ENCODE results near the gene P3H1. TPM values are rescaled to one million over a fixed set of nuclear protein-coding genes. Genes with fewer than 3 reads are reported as not detected.

The P3H1 gene
- total RNA-seq, 2 experiments from 2014 or later: 26.4 to 28.6 TPM

DNA sequence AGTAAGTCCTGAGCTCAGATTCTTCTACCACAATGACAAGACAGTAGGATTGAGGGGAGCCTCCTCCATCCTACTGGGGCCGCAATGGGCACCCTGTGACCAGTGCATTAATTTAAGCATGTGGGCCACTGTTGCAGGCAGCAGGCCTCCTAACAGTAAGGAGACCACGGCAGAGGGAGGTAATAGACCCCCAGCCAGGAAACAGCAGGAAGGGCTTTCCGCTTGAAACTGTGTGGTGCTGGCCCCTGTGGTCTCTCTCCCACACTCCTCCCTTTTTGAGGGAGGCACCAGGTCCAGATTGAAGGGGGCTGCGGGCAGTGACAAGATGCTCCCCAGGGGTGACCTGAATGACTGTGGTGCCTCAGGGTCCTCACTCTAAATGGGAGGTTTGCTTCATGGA lies 25.1 kb downstream of the P3H1 start:
- intact Hi-C loops (cut with micrococcal nuclease): no loop called here

GRCh38 chr1:42740851-42741580 lies 25.8 kb downstream of the P3H1 start:
- peaks cover 8% of the 10 kb centered on the region for H3K4me1 Mint-ChIP-seq (ENCODE audit: low read depth)
- DNase-seq: no peak
- H3K36me3 Mint-ChIP-seq (ENCODE audit: low read depth): no peaks in the 10 kb centered on the region
- no peaks in the 10 kb centered on the region for H3K9me3 Mint-ChIP-seq
- H3K27me3 Mint-ChIP-seq (ENCODE audit: low read depth): no peaks in the 10 kb centered on the region
- intact Hi-C loops (cut with micrococcal nuclease): no loop called here
- no peak overlapping the region for H3K27ac Mint-ChIP-seq
- CTCF ChIA-PET: no interaction called here
- no peak overlapping the region for H3K4me3 Mint-ChIP-seq

More for the DNA sequence above, 25.1 kb downstream of the P3H1 start:
- H3K27ac Mint-ChIP-seq: no peak overlapping the region
- H3K27me3 Mint-ChIP-seq (ENCODE audit: low read depth): no peaks in the 10 kb centered on the region
- H3K9me3 Mint-ChIP-seq: no peaks in the 10 kb centered on the region
- no peak overlapping the region for H3K4me3 Mint-ChIP-seq
- DNase-seq: no peak
- H3K36me3 Mint-ChIP-seq (ENCODE audit: low read depth): no peaks in the 10 kb centered on the region
- CTCF ChIA-PET: no interaction called here
- H3K4me1 Mint-ChIP-seq (ENCODE audit: low read depth): peaks cover 7% of the 10 kb centered on the region

- no peak within 1 kb of the TSS for H3K4me3 Mint-ChIP-seq
- CTCF ChIA-PET: no interaction called here
- intact Hi-C loops (cut with micrococcal nuclease): no loop called here
- no peak for DNase-seq
- no peak within 1 kb of the TSS for H3K27ac Mint-ChIP-seq
- no peaks in the 10 kb centered on the region for H3K9me3 Mint-ChIP-seq
- peaks cover 8% of the 10 kb centered on the region for H3K4me1 Mint-ChIP-seq (ENCODE audit: low read depth)
- H3K27me3 Mint-ChIP-seq (ENCODE audit: low read depth): no peaks in the 10 kb centered on the region
- no peaks in the 10 kb centered on the region for H3K36me3 Mint-ChIP-seq (ENCODE audit: low read depth)
These were observed 26.8 kb downstream of the P3H1 start, which contains the start of gene CLDN19 for GRCh38 chr1:42739753-42740700. Gene CLDN19, minus strand, starts transcription at chr1:42740236. Its CDS starts 173 bp downstream, at chr1:42740063.

DNA sequence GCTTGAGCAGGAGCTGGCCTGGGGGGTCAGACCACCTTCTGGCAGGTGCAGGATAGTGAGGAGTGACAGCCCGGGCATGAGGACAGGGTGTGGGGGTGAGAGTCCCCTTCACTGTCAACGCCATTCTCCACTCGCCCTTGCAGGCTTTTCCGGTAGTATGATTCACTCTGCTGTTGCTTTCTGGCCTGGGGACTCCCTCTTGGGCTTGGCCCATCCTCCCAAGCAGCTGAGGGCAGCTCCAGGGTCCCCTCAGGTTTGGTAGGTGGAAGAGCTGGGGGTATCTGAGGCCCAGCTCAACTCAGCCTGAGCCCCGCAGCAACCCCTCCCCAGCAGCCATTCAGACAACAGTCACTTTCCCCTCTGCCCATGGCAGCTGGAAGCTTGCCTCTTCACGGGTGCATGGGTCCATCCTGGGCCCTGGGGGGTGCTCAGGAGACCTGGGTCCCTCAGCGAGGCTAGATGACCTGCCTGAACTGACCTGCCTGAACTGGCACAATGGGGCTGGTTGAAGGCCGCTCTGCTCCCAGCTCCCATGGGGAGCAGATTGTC lies 28.1 kb downstream of the P3H1 start:
- Mint-ChIP-seq H3K4me3 (no peak overlapping the region), H3K4me1 (ENCODE audit: low read depth) (peaks cover 8% of the 10 kb centered on the region), H3K27me3 (ENCODE audit: low read depth) (no peaks in the 10 kb centered on the region), H3K9me3 (no peaks in the 10 kb centered on the region), H3K27ac (no peak overlapping the region), H3K36me3 (ENCODE audit: low read depth) (no peaks in the 10 kb centered on the region)
- CTCF ChIA-PET: interaction anchor here (1.4 kb wide), 1 partner anchor 8 kb away, joined by 5 read pairs; no protein-coding TSS in a partner anchor
- intact Hi-C loops (cut with micrococcal nuclease): no loop called here
- no peak for DNase-seq

DNA sequence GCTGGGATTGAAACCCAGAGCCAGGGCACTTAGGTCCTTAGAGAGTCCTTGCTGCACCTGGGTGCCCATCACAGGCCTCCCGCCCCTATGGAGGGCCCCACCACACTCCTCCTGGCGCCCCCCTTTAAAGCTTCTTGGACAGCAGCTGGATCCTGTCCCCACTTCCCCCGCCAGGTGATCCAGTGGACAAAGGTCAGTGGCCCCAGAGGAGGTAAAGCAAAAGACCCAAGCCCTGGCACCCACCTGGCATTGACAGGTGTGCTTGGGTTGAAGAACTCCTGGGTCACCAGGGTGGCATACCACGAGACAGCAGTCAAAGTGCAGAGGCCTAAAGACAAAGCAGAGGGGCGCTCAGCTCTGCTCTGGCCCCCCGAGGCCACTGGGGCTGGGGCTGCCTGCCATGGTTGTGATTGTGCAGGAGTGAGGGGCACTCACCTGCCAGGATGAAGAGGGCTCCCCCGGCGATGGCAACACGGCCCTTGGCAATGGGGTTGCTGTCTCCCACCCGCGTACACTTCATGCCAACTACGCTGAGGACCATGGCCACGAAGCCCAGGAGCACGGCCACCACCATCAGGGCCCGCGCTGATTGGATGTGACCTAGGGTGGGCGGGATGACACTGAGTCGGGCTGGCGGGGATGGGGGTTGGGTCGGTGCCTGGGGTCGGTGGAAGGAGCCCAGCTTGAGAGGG lies 28.7 kb downstream of the P3H1 start:
- no peaks in the 10 kb centered on the region for H3K9me3 Mint-ChIP-seq
- H3K4me3 Mint-ChIP-seq: no peak overlapping the region
- H3K27me3 Mint-ChIP-seq (ENCODE audit: low read depth): no peaks in the 10 kb centered on the region
- CTCF ChIA-PET: interaction anchor here (1.4 kb wide), 2 partner anchors 9 to 28 kb away, joined by 4 to 5 read pairs; partner anchors contain the start of gene P3H1
- H3K4me1 Mint-ChIP-seq (ENCODE audit: low read depth): peaks cover 8% of the 10 kb centered on the region
- no peak overlapping the region for H3K27ac Mint-ChIP-seq
- intact Hi-C loops (cut with micrococcal nuclease): no loop called here
- no peak for DNase-seq
- H3K36me3 Mint-ChIP-seq (ENCODE audit: low read depth): no peaks in the 10 kb centered on the region

- DNase-seq: no peak
- no peaks in the 10 kb centered on the region for H3K27me3 Mint-ChIP-seq (ENCODE audit: low read depth)
- no peaks in the 10 kb centered on the region for H3K36me3 Mint-ChIP-seq (ENCODE audit: low read depth)
These were observed 29.6 kb downstream of the P3H1 start for GRCh38 chr1:42737257-42737656.

GRCh38 chr1:42736571-42737200 lies 30.1 kb downstream of the P3H1 start:
- H3K36me3 Mint-ChIP-seq (ENCODE audit: low read depth): no peaks in the 10 kb centered on the region
- no peaks in the 10 kb centered on the region for H3K9me3 Mint-ChIP-seq
- no peak for DNase-seq
- no peaks in the 10 kb centered on the region for H3K27me3 Mint-ChIP-seq (ENCODE audit: low read depth)
- no peak overlapping the region for H3K27ac Mint-ChIP-seq
- no peak overlapping the region for H3K4me3 Mint-ChIP-seq
- H3K4me1 Mint-ChIP-seq (ENCODE audit: low read depth): peaks cover 8% of the 10 kb centered on the region
- intact Hi-C loops (cut with micrococcal nuclease): no loop called here
- CTCF ChIA-PET: interaction anchor here (0.8 to 1.7 kb wide), 3 partner anchors 10 to 30 kb away, joined by 3 to 6 read pairs (median 4); partner anchors contain the start of gene P3H1

More at GRCh38 chr1:42737257-42737656, 29.6 kb downstream of the P3H1 start:
- Mint-ChIP-seq H3K4me1 (ENCODE audit: low read depth) (peaks cover 8% of the 10 kb centered on the region), H3K27ac (no peak overlapping the region), H3K9me3 (no peaks in the 10 kb centered on the region), H3K4me3 (no peak overlapping the region)
- CTCF ChIA-PET: interaction anchor here (0.8 to 1.4 kb wide), 2 partner anchors 10 to 29 kb away, joined by 3 to 4 read pairs; partner anchors contain the start of gene P3H1
- intact Hi-C loops (cut with micrococcal nuclease): no loop called here

- H3K9me3 Mint-ChIP-seq: no peaks in the 10 kb centered on the region
- peaks cover 8% of the 10 kb centered on the region for H3K4me1 Mint-ChIP-seq (ENCODE audit: low read depth)
- DNase-seq: no peak
- no peaks in the 10 kb centered on the region for H3K36me3 Mint-ChIP-seq (ENCODE audit: low read depth)
- CTCF ChIA-PET: interaction anchor here (0.5 to 1.7 kb wide), 3 partner anchors 10 to 226 kb away, joined by 3 to 6 read pairs (median 3); no protein-coding TSS in a partner anchor
- intact Hi-C loops (cut with micrococcal nuclease): no loop called here
- H3K4me3 Mint-ChIP-seq: no peak overlapping the region
- no peak overlapping the region for H3K27ac Mint-ChIP-seq
- H3K27me3 Mint-ChIP-seq (ENCODE audit: low read depth): no peaks in the 10 kb centered on the region
These were observed 30.7 kb downstream of the P3H1 start for GRCh38 chr1:42736152-42736551.

GRCh38 chr1:42735477-42736105 lies 31.2 kb downstream of the P3H1 start:
- no peak overlapping the region for H3K27ac Mint-ChIP-seq
- DNase-seq: no peak
- H3K9me3 Mint-ChIP-seq: no peaks in the 10 kb centered on the region
- intact Hi-C loops (cut with micrococcal nuclease): no loop called here
- H3K27me3 Mint-ChIP-seq (ENCODE audit: low read depth): no peaks in the 10 kb centered on the region
- H3K4me3 Mint-ChIP-seq: no peak overlapping the region
- H3K4me1 Mint-ChIP-seq (ENCODE audit: low read depth): peaks cover 11% of the 10 kb centered on the region
- H3K36me3 Mint-ChIP-seq (ENCODE audit: low read depth): no peaks in the 10 kb centered on the region
- CTCF ChIA-PET: interaction anchor here (0.5 to 1.7 kb wide), 3 partner anchors 11 to 226 kb away, joined by 3 to 6 read pairs (median 3); no protein-coding TSS in a partner anchor

DNA sequence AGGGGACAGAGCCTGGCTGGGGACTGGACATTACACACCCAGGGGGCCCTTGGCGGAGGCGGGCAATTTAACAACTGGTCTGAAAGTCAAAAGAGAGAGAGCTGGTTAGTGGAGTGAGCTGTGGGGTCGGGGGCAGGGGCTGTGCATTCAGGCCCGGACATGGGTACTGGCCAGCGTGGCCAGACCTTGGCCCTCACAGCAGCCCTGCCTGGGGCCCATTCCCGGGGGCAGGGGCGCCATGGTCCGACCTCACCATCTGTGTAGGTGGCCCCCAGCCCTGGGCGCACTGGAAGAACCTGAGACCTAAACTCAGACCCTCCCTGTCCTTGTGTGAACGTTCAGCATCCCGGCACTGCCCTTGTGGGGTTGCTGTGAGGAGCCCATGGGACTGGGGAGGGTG lies 31.8 kb downstream of the P3H1 start:
- no peaks in the 10 kb centered on the region for H3K36me3 Mint-ChIP-seq (ENCODE audit: low read depth)
- intact Hi-C loops (cut with micrococcal nuclease): no loop called here
- no peaks in the 10 kb centered on the region for H3K9me3 Mint-ChIP-seq
- CTCF ChIA-PET: interaction anchor here (1.7 kb wide), 1 partner anchor 11 kb away, joined by 6 read pairs; no protein-coding TSS in a partner anchor
- H3K4me3 Mint-ChIP-seq: no peak overlapping the region
- H3K4me1 Mint-ChIP-seq (ENCODE audit: low read depth): peaks cover 11% of the 10 kb centered on the region
- DNase-seq: no peak
- no peak overlapping the region for H3K27ac Mint-ChIP-seq
- no peaks in the 10 kb centered on the region for H3K27me3 Mint-ChIP-seq (ENCODE audit: low read depth)
